IMR-90 (cell line): Measurements from ENCODE around the gene WDR90. TPM values are rescaled to one million over a fixed set of nuclear protein-coding genes. Genes with fewer than 3 reads are reported as not detected.

ENCODE experiments used
- ATAC-seq: fragments of 200-7000 bp; cut with Tn5 transposase; 2 replicates; pipeline ENCODE4 v1.9.1; 2020; ENCODE audit warnings: low read depth, mild to moderate bottlenecking, moderate library complexity
- BruUV-seq: library from RNA; stranded (reverse); fragments of 400-500 nt; replicated peaks from 2 replicates; lab custom pipeline; 2021; lab: Mats Ljungman, UMichigan
- CTCF ChIA-PET: fragments of 300-600 bp; formaldehyde crosslinking; extraction: SDS; loops from one replicate; lab custom pipeline; 2021; ENCODE audit warnings: antibody characterized with exemption; lab: Yijun Ruan, JAX
- POLR2A ChIA-PET: fragments of 300-600 bp; sonication (Branson Sonifier 250); formaldehyde crosslinking; loops from one replicate; lab custom pipeline; 2022; ENCODE audit warnings: antibody characterized with exemption; ENCODE audit not compliant: unreplicated experiment; lab: Charles Lee
- DNase-seq: peaks from one replicate; pipeline ENCODE4 v3.0.0; 2013
- H2AFZ ChIP-seq: replicated peaks from 2 replicates; pipeline ENCODE3; 2013; ENCODE audit warnings: low read length, mild to moderate bottlenecking; ENCODE audit not compliant: poor library complexity
- H2AK5ac ChIP-seq: 2 replicates; pipeline ENCODE4 v1.6.1; 2013; ENCODE audit warnings: low read depth, low read length, inconsistent platforms
- H2AK9ac ChIP-seq: replicated peaks from 2 replicates; pipeline ENCODE3; 2013; ENCODE audit warnings: mild to moderate bottlenecking, low read depth, low read length, moderate library complexity; ENCODE audit not compliant: poor library complexity
- H2BK120ac ChIP-seq: 2 replicates; pipeline ENCODE4 v1.6.1; 2013; ENCODE audit warnings: low read depth, low read length, inconsistent platforms
- H2BK15ac ChIP-seq: 3 replicates; pipeline ENCODE4 v1.6.1; 2013; ENCODE audit warnings: low read depth, low read length, inconsistent platforms
- H2BK20ac ChIP-seq: 2 replicates; pipeline ENCODE4 v1.6.1; 2013; ENCODE audit warnings: low read depth, mild to moderate bottlenecking, inconsistent platforms, low read length, moderate library complexity
- H2BK5ac ChIP-seq: 2 replicates; pipeline ENCODE4 v1.6.1; 2013; ENCODE audit warnings: mild to moderate bottlenecking, low read depth, low read length, inconsistent platforms; ENCODE audit not compliant: poor library complexity, severe bottlenecking
- H3K14ac ChIP-seq: replicated peaks from 2 replicates; pipeline ENCODE4 v1.6.1; 2013; ENCODE audit warnings: low read depth, low read length, inconsistent platforms
- H3K18ac ChIP-seq: 2 replicates; pipeline ENCODE4 v1.6.1; 2013; ENCODE audit warnings: low read depth, low read length, control low read depth
- H3K23ac ChIP-seq: 2 replicates; pipeline ENCODE4 v1.6.1; 2013; ENCODE audit warnings: low read depth, low read length, inconsistent platforms
- H3K27ac ChIP-seq: 2 replicates; pipeline ENCODE4 v1.5.1; 2013; ENCODE audit warnings: mild to moderate bottlenecking, control low read depth, low read length; ENCODE audit not compliant: insufficient read depth
- H3K27me3 ChIP-seq: 2 replicates; pipeline ENCODE4 v1.6.1; 2013; ENCODE audit warnings: low read length; ENCODE audit not compliant: control insufficient read depth, insufficient read depth
- H3K36me3 ChIP-seq: 2 replicates; pipeline ENCODE4 v1.6.1; 2013; ENCODE audit warnings: low read length, mixed read lengths; ENCODE audit not compliant: control insufficient read depth, insufficient read depth
- H3K4ac ChIP-seq: 2 replicates; pipeline ENCODE4 v1.6.1; 2013; ENCODE audit warnings: low read depth, low read length, inconsistent platforms
- H3K4me1 ChIP-seq: 2 replicates; pipeline ENCODE4 v1.6.1; 2013; ENCODE audit warnings: low read length, mixed read lengths; ENCODE audit not compliant: control insufficient read depth, insufficient read depth
- H3K4me2 ChIP-seq: 2 replicates; pipeline ENCODE4 v1.6.1; 2013; ENCODE audit warnings: low read depth, mild to moderate bottlenecking, control low read depth, low read length, moderate library complexity
- H3K4me3 ChIP-seq: 2 replicates; pipeline ENCODE4 v1.5.1; 2013; ENCODE audit warnings: low read depth, mild to moderate bottlenecking, control low read depth, low read length, moderate library complexity; ENCODE audit not compliant: insufficient read depth
- H3K56ac ChIP-seq: 2 replicates; pipeline ENCODE4 v1.6.1; 2013; ENCODE audit warnings: low read length, inconsistent platforms; ENCODE audit not compliant: insufficient read depth; ENCODE audit errors: extremely low read depth
- H3K79me1 ChIP-seq, 2 experiments: 2 replicates each; pipeline ENCODE4 v1.6.1; 2013; ENCODE audit warnings: low read length in 2 of 2, inconsistent platforms in 1 of 2, low read depth in 1 of 2
- H3K9ac ChIP-seq: 2 replicates; pipeline ENCODE4 v1.6.1; 2013; ENCODE audit warnings: low read depth, low read length, control low read depth
- H3K9me1 ChIP-seq: 2 replicates; pipeline ENCODE4 v1.6.1; 2013; ENCODE audit warnings: low read length, inconsistent platforms; ENCODE audit not compliant: insufficient read depth
- H3K9me3 ChIP-seq: 2 replicates; pipeline ENCODE4 v1.6.1; 2013; ENCODE audit warnings: low read length; ENCODE audit not compliant: control insufficient read depth, insufficient read depth
- H4K20me1 ChIP-seq: 2 replicates; pipeline ENCODE4 v1.6.1; 2013; ENCODE audit warnings: low read length, inconsistent platforms; ENCODE audit not compliant: insufficient read depth
- H4K5ac ChIP-seq: 2 replicates; pipeline ENCODE4 v1.6.1; 2013; ENCODE audit warnings: mild to moderate bottlenecking, low read depth, low read length, control low read depth
- H4K8ac ChIP-seq, 2 experiments: 2 replicates each; pipeline ENCODE4 v1.6.1; 2013; ENCODE audit warnings: low read depth in 2 of 2, low read length in 2 of 2, control low read depth in 1 of 2, inconsistent platforms in 1 of 2
- H4K91ac ChIP-seq: 2 replicates; pipeline ENCODE4 v1.6.1; 2013; ENCODE audit warnings: low read depth, low read length, inconsistent platforms; ENCODE audit not compliant: insufficient read depth
- FOS ChIP-seq: fragments of 150-350 bp; IDR thresholded peaks from 2 replicates; pipeline ENCODE4 v1.6.1; 2016; ENCODE audit warnings: low read depth, low read length
- MAZ ChIP-seq: IDR thresholded peaks from 2 replicates; pipeline ENCODE4 v1.6.1; 2012; ENCODE audit warnings: low read depth, mild to moderate bottlenecking, low read length, improper control_type of control experiment, moderate library complexity, borderline replicate concordance
- MXI1 ChIP-seq: IDR thresholded peaks from 2 replicates; pipeline ENCODE4 v1.6.1; 2012; ENCODE audit warnings: low read depth, mild to moderate bottlenecking, low read length, moderate library complexity, borderline replicate concordance
- POLR2A ChIP-seq: IDR thresholded peaks from 2 replicates; pipeline ENCODE4 v1.6.1; 2012; ENCODE audit warnings: mild to moderate bottlenecking, low read depth, low read length
- WGBS, 2 experiments: methylation state at CpG; one replicate each; pipeline versions ENCODE4 v1.1.5 to v1.1.7; 2013; ENCODE audit warnings: missing lambda C conversion rate in 2 of 2; ENCODE audit not compliant: insufficient read length in 1 of 2; ENCODE audit errors: extremely low coverage in 2 of 2; 5-methylcytosine and 5-hydroxymethylcytosine counted together
- dilution Hi-C: fragments of 300-500 bp; cut with HindIII; formaldehyde crosslinking; loops from one replicate; pipeline ENCODE4 v1.14.3; 2018; ENCODE audit warnings: low sequenced_read_pairs; ENCODE audit not compliant: unreplicated experiment
- in situ Hi-C: fragments of 300-500 bp; cut with MboI; formaldehyde crosslinking; loops from 3 replicates; pipeline ENCODE4 v1.14.3; 2019; ENCODE audit warnings: low sequenced_read_pairs, inconsistent platforms, mixed read lengths
- intact Hi-C: fragments of 100-400 bp; cut with micrococcal nuclease; formaldehyde crosslinking; loops from 2 replicates; pipeline ENCODE4 v1.10.0; 2022
- polyA plus RNA-seq, 3 experiments: library from polyadenylated mRNA; depleted of rRNA; stranded (reverse); fragments of >200 nt; gene quantifications; 2 replicates each; pipeline ENCODE4 v1.2.3, GENCODE V29; 2012; ENCODE audit warnings: low replicate concordance in 1 of 3
- total RNA-seq: library from RNA; depleted of rRNA; stranded (reverse); fragments of >200 nt; gene quantifications from 2 replicates; pipeline ENCODE4 v1.2.3, GENCODE V29; 2012
- TF ChIP-seq, protein P1 (sequence below): fragments of 150-350 bp; IDR thresholded peaks from 2 replicates; pipeline ENCODE4 v1.6.1; 2016; ENCODE audit warnings: low read depth, mild to moderate bottlenecking, low read length, moderate library complexity, borderline replicate concordance
- TF ChIP-seq, protein P2 (sequence below): fragments of 150-350 bp; IDR thresholded peaks from 2 replicates; pipeline ENCODE4 v1.6.1; 2017; ENCODE audit warnings: mild to moderate bottlenecking, antibody characterized with exemption, low read length, low read depth

The WDR90 gene
- total and polyA plus RNA-seq, 2 of the 4 experiments (the other 2 are of a cell fraction): 1.4 to 18.7 TPM

DNA sequence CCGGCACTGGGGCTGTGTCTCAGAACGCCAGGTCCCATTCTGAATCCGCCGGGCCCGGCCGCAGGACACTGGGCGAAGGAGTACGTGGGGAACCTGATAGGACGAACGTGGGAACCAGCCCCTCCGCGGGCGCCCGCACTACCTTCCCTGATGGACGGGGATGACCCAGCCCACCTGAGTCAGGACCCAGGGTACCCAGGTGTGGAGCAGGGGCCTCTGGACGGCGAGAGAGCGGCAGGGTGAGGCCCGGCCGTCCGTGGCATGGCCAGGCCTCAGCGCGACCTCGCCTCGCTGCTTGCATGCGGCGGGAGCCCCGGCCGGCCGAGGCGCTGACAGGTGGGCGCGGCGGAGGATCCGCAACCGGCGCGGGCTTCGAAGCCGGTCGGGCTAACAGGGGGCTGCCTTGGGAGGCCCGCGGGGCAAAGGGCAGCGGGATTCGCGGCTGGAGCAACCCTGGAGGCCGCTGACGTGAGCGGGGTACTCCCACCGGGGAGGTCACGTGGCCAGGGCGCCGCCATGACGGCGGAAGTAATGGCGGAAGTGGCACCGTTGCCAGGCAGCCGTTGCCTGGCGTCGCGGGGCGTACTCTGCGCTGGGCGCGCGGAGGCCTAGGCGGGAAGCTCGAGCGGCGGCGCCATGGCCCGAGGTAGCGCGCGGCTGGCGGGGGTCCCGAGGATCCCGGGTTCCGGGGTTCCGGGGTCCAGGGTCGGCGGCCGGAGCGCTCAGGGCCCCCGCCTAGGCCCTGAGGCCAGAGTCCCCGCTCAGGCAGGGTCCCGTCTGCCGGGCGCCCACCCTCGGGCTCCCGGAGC is at the start of gene WDR90 (continued):
- TF ChIP-seq MXI1: peak; percentile 97

DNA sequence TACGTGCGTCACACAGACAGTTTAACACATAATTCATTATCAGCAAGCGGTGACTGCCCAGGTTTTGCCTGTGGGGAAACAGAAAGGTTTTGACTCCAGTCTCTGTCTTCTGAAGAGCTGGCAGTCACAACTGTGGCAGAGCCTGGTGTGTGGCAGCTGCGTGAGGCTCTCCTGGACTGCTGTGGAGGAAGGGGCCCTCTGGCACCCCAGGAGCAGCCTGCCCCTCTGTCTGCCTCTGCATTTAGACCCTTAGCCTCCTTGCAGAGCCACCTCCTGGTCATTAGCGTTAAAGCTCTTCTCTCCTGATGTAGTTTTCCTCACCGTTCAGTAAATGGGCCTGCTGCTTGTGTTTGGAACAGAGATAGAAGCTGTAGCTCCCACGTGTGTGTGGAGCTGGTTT is 48.4 kb upstream of the WDR90 start:
- Histone ChIP-seq H3K4me3 (no peak overlapping the region), H3K9me1 (0 out of 2 replicates have a peak, but pooled peaks cover 4% of the 10 kb centered on the region), H2AFZ (no peak overlapping the region), H4K91ac (no peak overlapping the region), H2AK5ac (no peak overlapping the region), H3K18ac (no peak overlapping the region), H2BK5ac (no peak overlapping the region), H3K9ac (no peak overlapping the region), H4K20me1 (peaks cover 21% of the 10 kb centered on the region), H3K27ac (no peak overlapping the region), H3K14ac (no peak overlapping the region), H3K56ac (no peak overlapping the region), H2BK15ac (no peak overlapping the region), H3K9me3 (no peaks in the 10 kb centered on the region; the same call in 1 of the 2 replicates), H2BK120ac (no peak overlapping the region), H3K79me1 (peaks cover 23 to 75% of the 10 kb centered on the region in 2 experiments), H2BK20ac (no peak overlapping the region), H3K36me3 (peaks cover 6% of the 10 kb centered on the region; the same call in 1 of the 2 replicates), H2AK9ac (no peak overlapping the region), H3K4me1 (no peaks in the 10 kb centered on the region), H3K23ac (no peak overlapping the region), H4K8ac (no peak overlapping the region), H3K27me3 (no peaks in the 10 kb centered on the region), H3K4ac (no peak overlapping the region), H3K4me2 (no peak overlapping the region), H4K5ac (no peak overlapping the region)
- in situ Hi-C loops: no loop called here
- no TSS peak for BruUV-seq
- ChIA-PET POLR2A (interaction anchor here (0.8 kb wide), 1 partner anchor 21 kb away, joined by 3 read pairs; no protein-coding TSS in a partner anchor), CTCF (interaction anchor here (0.7 to 1.0 kb wide), 3 partner anchors 11 to 175 kb away, joined by 3 read pairs; partner anchors contain the start of genes RAB11FIP3 and RAB40C)
- WGBS, 2 experiments: 80% methylated on average over 1 of the region's 7 CpGs; no CpG with 5 or more reads in 1 of the 2 experiments
- dilution Hi-C loops: no loop called here
- DNase-seq (no peak), ATAC-seq (peak; percentile 60)
- TF ChIP-seq POLR2A (no peak), FOS (no peak), MAZ (no peak), MXI1 (no peak)
- TF ChIP-seq, protein P1, sequence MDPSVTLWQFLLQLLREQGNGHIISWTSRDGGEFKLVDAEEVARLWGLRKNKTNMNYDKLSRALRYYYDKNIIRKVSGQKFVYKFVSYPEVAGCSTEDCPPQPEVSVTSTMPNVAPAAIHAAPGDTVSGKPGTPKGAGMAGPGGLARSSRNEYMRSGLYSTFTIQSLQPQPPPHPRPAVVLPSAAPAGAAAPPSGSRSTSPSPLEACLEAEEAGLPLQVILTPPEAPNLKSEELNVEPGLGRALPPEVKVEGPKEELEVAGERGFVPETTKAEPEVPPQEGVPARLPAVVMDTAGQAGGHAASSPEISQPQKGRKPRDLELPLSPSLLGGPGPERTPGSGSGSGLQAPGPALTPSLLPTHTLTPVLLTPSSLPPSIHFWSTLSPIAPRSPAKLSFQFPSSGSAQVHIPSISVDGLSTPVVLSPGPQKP: no peak
- TF ChIP-seq, protein P2, sequence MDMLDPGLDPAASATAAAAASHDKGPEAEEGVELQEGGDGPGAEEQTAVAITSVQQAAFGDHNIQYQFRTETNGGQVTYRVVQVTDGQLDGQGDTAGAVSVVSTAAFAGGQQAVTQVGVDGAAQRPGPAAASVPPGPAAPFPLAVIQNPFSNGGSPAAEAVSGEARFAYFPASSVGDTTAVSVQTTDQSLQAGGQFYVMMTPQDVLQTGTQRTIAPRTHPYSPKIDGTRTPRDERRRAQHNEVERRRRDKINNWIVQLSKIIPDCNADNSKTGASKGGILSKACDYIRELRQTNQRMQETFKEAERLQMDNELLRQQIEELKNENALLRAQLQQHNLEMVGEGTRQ: no peak
- intact Hi-C loops: no loop called here
